K562 (cell line): Measurements from ENCODE around the gene CD226. TPM values are rescaled to one million over a fixed set of nuclear protein-coding genes. Genes with fewer than 3 reads are reported as not detected.
A peak's percentile ranks its signal among the peaks of the same experiment; 100 is the strongest.

Source experiments
- ATAC-seq: fragments of 200-7000 bp; cut with Tn5 transposase; 3 replicates; pipeline ENCODE4 v1.9.1; 2020; ENCODE audit warnings: moderate library complexity
- BruUV-seq: library from RNA; stranded (reverse); fragments of 400-500 nt; replicated peaks from 2 replicates; lab custom pipeline; 2021; lab: Mats Ljungman, UMichigan
- CTCF ChIA-PET: fragments of 300-600 bp; formaldehyde crosslinking; extraction: SDS; loops from one replicate; lab custom pipeline; 2021; ENCODE audit warnings: low intra/inter-chr PET ratio; lab: Yijun Ruan, JAX
- POLR2A ChIA-PET: fragments of 300-600, 350-650 bp; sonication (Branson Sonifier 250); formaldehyde crosslinking; extraction: SDS; loops from one replicate; lab custom pipeline; 2021; ENCODE audit warnings: antibody characterized with exemption, inconsistent platforms; lab: Yijun Ruan, JAX
- DNase-seq, 4 experiments: peaks; one replicate each; pipeline versions ENCODE4 v3.0.0 to v3.0.0-alpha.2; 2011 to 2018; ENCODE audit warnings: low spot score in 3 of 4, mixed read lengths in 3 of 4; ENCODE audit errors: extremely low read depth in 1 of 4
- FAIRE-seq: peaks from 2 replicates; lab custom pipeline; 2011; peaks lifted over from hg19 to GRCh38; lab: Jason Lieb, UNC
- H2AFZ ChIP-seq: 2 replicates; pipeline ENCODE4 v1.6.0; 2011; ENCODE audit warnings: low read depth, low read length, control low read depth, inconsistent platforms
- H3K27ac ChIP-seq: fragments of 200-600 bp; 3 replicates; pipeline ENCODE4 v1.8.0; 2011; ENCODE audit warnings: low read depth, mild to moderate bottlenecking, control low read depth, inconsistent platforms, low read length, moderate library complexity, mixed read lengths; ENCODE audit errors: extremely low read depth
- H3K27me3 ChIP-seq, 2 experiments: fragments of 300-600 bp in 1 of 2; 2 replicates in 1 of 2; 3 replicates in 1 of 2; pipeline versions ENCODE4 v1.6.0 to v1.8.0; 2011; ENCODE audit warnings: inconsistent platforms in 2 of 2, low read length in 2 of 2, mild to moderate bottlenecking in 1 of 2, mixed read lengths in 1 of 2, moderate library complexity in 1 of 2; ENCODE audit not compliant: control insufficient read depth in 2 of 2, insufficient read depth in 2 of 2
- H3K36me3 ChIP-seq: fragments of 300-600 bp; 3 replicates; pipeline ENCODE4 v1.8.0; 2011; ENCODE audit warnings: mild to moderate bottlenecking, low read length, inconsistent platforms; ENCODE audit not compliant: control insufficient read depth, insufficient read depth
- H3K4me1 ChIP-seq, 2 experiments: fragments of 200-600 bp in 1 of 2; replicated peaks in 1 of 2; 2 replicates in 1 of 2; 3 replicates in 1 of 2; pipeline versions ENCODE4 v1.5.1 to v1.8.0; 2011; ENCODE audit warnings: inconsistent platforms in 2 of 2, low read length in 2 of 2, mild to moderate bottlenecking in 1 of 2, mixed read lengths in 1 of 2, moderate library complexity in 1 of 2; ENCODE audit not compliant: control insufficient read depth in 2 of 2, insufficient read depth in 2 of 2
- H3K4me2 ChIP-seq: 2 replicates; pipeline ENCODE4 v1.6.1; 2011; ENCODE audit warnings: low read length, control low read depth, inconsistent platforms, mixed read lengths; ENCODE audit not compliant: insufficient read depth
- H3K4me3 ChIP-seq: fragments of 200-600 bp; sonication (generic), shearing (Covaris generic); 2 replicates; pipeline ENCODE4 v1.5.1; 2016; ENCODE audit warnings: control low read depth, inconsistent platforms
- H3K79me2 ChIP-seq: fragments of 200-600 bp; 3 replicates; pipeline ENCODE4 v1.8.0; 2011; ENCODE audit warnings: low read length, inconsistent platforms; ENCODE audit not compliant: control insufficient read depth, insufficient read depth
- H3K9ac ChIP-seq, 2 experiments: 2 replicates each; pipeline versions ENCODE4 v1.6.0 to v1.6.1; 2011; ENCODE audit warnings: low read depth in 2 of 2, low read length in 2 of 2, control low read depth in 1 of 2, inconsistent platforms in 1 of 2, mild to moderate bottlenecking in 1 of 2, mixed read lengths in 1 of 2; ENCODE audit not compliant: insufficient read depth in 1 of 2
- H3K9me1 ChIP-seq: one replicate; pipeline ENCODE4 v1.6.0; 2011; ENCODE audit warnings: inconsistent platforms, mild to moderate bottlenecking, low read length, moderate library complexity; ENCODE audit not compliant: control insufficient read depth, insufficient read depth
- H3K9me3 ChIP-seq: replicated peaks from 2 replicates; pipeline ENCODE4 v1.5.1; 2011; ENCODE audit warnings: low read depth, low read length, inconsistent platforms; ENCODE audit not compliant: control insufficient read depth, insufficient read depth
- H4K20me1 ChIP-seq: replicated peaks from 2 replicates; pipeline ENCODE4 v1.6.1; 2011; ENCODE audit warnings: low read length, inconsistent platforms, mixed read lengths; ENCODE audit not compliant: control insufficient read depth, insufficient read depth
- BHLHE40 ChIP-seq: IDR thresholded peaks from 2 replicates; pipeline ENCODE4 v1.6.1; 2011; ENCODE audit warnings: low read length, improper control_type of control experiment
- CHCHD3 ChIP-seq: fragments of 250-450 bp; sonication (Bioruptor Pico); IDR thresholded peaks from 2 replicates; pipeline ENCODE4 v2.1.2; 2022; ENCODE audit warnings: mild to moderate bottlenecking
- COPS2 ChIP-seq: fragments of 450-650 bp; conservative IDR thresholded peaks from 2 replicates; pipeline ENCODE4 v1.6.1; 2016; ENCODE audit warnings: mild to moderate bottlenecking, moderate library complexity
- RHOXF2B ChIP-seq: fragments of 250-450 bp; sonication (Bioruptor Pico); conservative IDR thresholded peaks from 2 replicates; pipeline ENCODE4 v1.5.1; 2021
- SOX6 ChIP-seq: fragments of 450-650 bp; IDR thresholded peaks from 2 replicates; pipeline ENCODE4 v1.6.1; 2014; ENCODE audit warnings: mild to moderate bottlenecking
- ZNF124 ChIP-seq: sonication (generic); formaldehyde crosslinking; IDR thresholded peaks from 2 replicates; pipeline ENCODE4 v1.8.1; 2022; ENCODE audit warnings: missing genetic modification reagents
- ZNF561 ChIP-seq: fragments of 450-650 bp; formaldehyde crosslinking; conservative IDR thresholded peaks from 2 replicates; pipeline ENCODE4 v1.4.0; 2020; ENCODE audit warnings: mild to moderate bottlenecking, moderate library complexity
- WGBS: fragments of 100-300 bp; shearing (Covaris generic); methylation state at CpG from one replicate; pipeline ENCODE4 v1.1.6; 2016; ENCODE audit warnings: low coverage, mixed read lengths; ENCODE audit not compliant: insufficient coverage; ENCODE audit errors: missing lambda C conversion rate; 5-methylcytosine and 5-hydroxymethylcytosine counted together
- in situ Hi-C: fragments of 300-500 bp; cut with MboI; formaldehyde crosslinking; loops from 4 replicates; pipeline ENCODE4 v1.15.0; 2018; ENCODE audit warnings: inconsistent platforms, mixed read lengths
- intact Hi-C: fragments of 100-400 bp; cut with micrococcal nuclease; formaldehyde crosslinking; loops from 2 replicates; pipeline ENCODE4 v1.14.2; 2022
- polyA plus RNA-seq, 8 experiments: library from polyadenylated mRNA; depleted of rRNA in 4 of 8; stranded (reverse) in 5 of 8; unstranded in 3 of 8; fragments of >200 nt; fragmentation: Nextera tagmentation in 2 of 8; fragmentation: Illumina TruSeq in 1 of 8; extraction: Ambion mirVana in 2 of 8; extraction: Trizol in 1 of 8; gene quantifications; 2 replicates each; pipeline versions ENCODE4 v1.2.1 to v1.2.3, GENCODE V29; 2011 to 2014; ENCODE audit warnings: inconsistent platforms in 1 of 8, missing spikeins in 1 of 8
- total RNA-seq, 7 experiments: library from RNA; depleted of rRNA in 6 of 7; stranded (reverse); fragments of >200 nt in 6 of 7; fragmentation: Illumina TruSeq in 2 of 7; extraction: Trizol in 2 of 7; gene quantifications; 2 replicates each; pipeline versions ENCODE4 v1.2.1 to v1.2.3, GENCODE V29; 2011 to 2021; ENCODE audit warnings: low replicate concordance in 1 of 7
- TF ChIP-seq, protein P1 (sequence below): fragments of 250-450 bp; sonication (Bioruptor Pico); IDR thresholded peaks from 2 replicates; pipeline ENCODE4 v1.9.0; 2021; ENCODE audit warnings: mild to moderate bottlenecking
- TF ChIP-seq, protein P2 (sequence below): IDR thresholded peaks from 2 replicates; pipeline ENCODE4 v1.6.1; 2016; ENCODE audit warnings: missing genetic modification characterization, missing compliant biosample characterization
- TF ChIP-seq, protein P3 (sequence below): fragments of 450-650 bp; conservative IDR thresholded peaks from 2 replicates; pipeline ENCODE4 v1.6.1; 2016; ENCODE audit warnings: missing genetic modification characterization, low read depth, mild to moderate bottlenecking, control low read depth, missing compliant biosample characterization
- TF ChIP-seq, protein P4 (sequence below): fragments of 450-650 bp; IDR thresholded peaks from 2 replicates; pipeline ENCODE4 v1.6.1; 2016

The CD226 gene
- total and polyA plus RNA-seq, 9 of the 15 experiments (the other 6 are each of a cell fraction or from before 2014, with no cell fraction given), result 0.32 to 1.7 (median 0.80) TPM

DNA sequence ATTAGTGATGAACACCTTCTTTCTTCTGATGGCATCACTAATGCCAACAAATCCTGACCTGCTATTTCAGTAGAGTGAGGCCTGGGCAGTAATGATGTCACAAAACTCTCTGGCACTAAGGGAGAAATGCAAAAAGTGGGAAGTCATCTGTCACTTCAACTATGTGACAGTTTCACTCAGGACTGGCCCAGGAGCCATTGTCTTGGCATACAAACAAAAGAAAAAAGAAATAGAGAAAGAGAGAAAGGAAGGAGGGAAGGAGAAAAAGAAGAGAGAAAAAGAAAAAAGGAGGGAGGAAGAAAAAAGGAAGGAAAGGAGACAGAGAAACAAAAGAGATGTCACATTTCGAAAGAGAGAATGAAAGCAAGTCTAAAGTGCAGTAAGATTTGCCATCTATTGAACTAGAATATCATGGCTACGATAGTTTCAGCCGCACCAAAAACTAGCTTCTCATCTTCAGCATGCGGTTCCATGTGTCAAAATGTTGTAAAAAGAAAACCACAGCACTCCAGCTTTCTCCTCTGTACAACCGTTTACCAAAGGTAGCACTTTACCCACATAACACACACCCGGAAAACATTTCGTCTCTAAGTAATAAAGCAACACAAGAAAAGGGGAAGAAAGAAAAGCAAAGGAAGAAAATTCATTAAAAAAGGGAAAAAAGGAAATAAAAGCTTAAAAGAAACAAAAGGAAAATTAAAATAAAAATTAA, 50.1 kb downstream of the CD226 start:
- ChIA-PET CTCF (no interaction called here), POLR2A (no interaction called here)
- H3K36me3 ChIP-seq, result no peaks in the 10 kb centered on the region
- no peaks in the 10 kb centered on the region for H3K27me3 ChIP-seq
- no peak for ATAC-seq
- FAIRE-seq, result no peak
- H3K27ac ChIP-seq, result no peak overlapping the region
- WGBS, result 22% methylated on average over 4 of the region's 7 CpGs
- H4K20me1 ChIP-seq, result no peaks in the 10 kb centered on the region
- TF ChIP-seq COPS2 (no peak), SOX6 (no peak), BHLHE40 (no peak), ZNF561 (CRISPR knock-in tag) (no peak), CHCHD3 (no peak), RHOXF2B (CRISPR knock-in tag) (no peak), ZNF124 (CRISPR knock-in tag) (no peak)
- TF ChIP-seq, protein P1, sequence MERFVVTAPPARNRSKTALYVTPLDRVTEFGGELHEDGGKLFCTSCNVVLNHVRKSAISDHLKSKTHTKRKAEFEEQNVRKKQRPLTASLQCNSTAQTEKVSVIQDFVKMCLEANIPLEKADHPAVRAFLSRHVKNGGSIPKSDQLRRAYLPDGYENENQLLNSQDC (CRISPR knock-in tag), result no peak
- TF ChIP-seq, protein P2, sequence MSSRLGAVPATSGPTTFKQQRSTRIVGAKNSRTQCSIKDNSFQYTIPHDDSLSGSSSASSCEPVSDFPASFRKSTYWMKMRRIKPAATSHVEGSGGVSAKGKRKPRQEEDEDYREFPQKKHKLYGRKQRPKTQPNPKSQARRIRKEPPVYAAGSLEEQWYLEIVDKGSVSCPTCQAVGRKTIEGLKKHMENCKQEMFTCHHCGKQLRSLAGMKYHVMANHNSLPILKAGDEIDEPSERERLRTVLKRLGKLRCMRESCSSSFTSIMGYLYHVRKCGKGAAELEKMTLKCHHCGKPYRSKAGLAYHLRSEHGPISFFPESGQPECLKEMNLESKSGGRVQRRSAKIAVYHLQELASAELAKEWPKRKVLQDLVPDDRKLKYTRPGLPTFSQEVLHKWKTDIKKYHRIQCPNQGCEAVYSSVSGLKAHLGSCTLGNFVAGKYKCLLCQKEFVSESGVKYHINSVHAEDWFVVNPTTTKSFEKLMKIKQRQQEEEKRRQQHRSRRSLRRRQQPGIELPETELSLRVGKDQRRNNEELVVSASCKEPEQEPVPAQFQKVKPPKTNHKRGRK, result peak; percentile 35; the same call in 1 of the 2 replicates
- TF ChIP-seq, protein P3, sequence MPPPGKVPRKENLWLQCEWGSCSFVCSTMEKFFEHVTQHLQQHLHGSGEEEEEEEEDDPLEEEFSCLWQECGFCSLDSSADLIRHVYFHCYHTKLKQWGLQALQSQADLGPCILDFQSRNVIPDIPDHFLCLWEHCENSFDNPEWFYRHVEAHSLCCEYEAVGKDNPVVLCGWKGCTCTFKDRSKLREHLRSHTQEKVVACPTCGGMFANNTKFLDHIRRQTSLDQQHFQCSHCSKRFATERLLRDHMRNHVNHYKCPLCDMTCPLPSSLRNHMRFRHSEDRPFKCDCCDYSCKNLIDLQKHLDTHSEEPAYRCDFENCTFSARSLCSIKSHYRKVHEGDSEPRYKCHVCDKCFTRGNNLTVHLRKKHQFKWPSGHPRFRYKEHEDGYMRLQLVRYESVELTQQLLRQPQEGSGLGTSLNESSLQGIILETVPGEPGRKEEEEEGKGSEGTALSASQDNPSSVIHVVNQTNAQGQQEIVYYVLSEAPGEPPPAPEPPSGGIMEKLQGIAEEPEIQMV, result no peak
- TF ChIP-seq, protein P4, sequence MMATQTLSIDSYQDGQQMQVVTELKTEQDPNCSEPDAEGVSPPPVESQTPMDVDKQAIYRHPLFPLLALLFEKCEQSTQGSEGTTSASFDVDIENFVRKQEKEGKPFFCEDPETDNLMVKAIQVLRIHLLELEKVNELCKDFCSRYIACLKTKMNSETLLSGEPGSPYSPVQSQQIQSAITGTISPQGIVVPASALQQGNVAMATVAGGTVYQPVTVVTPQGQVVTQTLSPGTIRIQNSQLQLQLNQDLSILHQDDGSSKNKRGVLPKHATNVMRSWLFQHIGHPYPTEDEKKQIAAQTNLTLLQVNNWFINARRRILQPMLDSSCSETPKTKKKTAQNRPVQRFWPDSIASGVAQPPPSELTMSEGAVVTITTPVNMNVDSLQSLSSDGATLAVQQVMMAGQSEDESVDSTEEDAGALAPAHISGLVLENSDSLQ, result peak; percentile 7; the same call in 1 of the 2 replicates
- TF ChIP-seq, all 486 proteins: peak for 2
- DNase-seq, result no peak
- no peak overlapping the region for H3K4me3 ChIP-seq
- H3K9me1 ChIP-seq, result no peaks in the 10 kb centered on the region
- no peak overlapping the region for H2AFZ ChIP-seq
- intact Hi-C loops (no loop called here), in situ Hi-C loops (no loop called here)
- H3K79me2 ChIP-seq, result no peaks in the 10 kb centered on the region
- BruUV-seq, result no TSS peak
- no peak overlapping the region for H3K9ac ChIP-seq
- H3K9me3 ChIP-seq, result no peaks in the 10 kb centered on the region
- H3K4me1 ChIP-seq, result no peaks in the 10 kb centered on the region
- no peak overlapping the region for H3K4me2 ChIP-seq
